OCI-LY7 (cell line): ENCODE results near the gene ADAMTS20. TPM values are rescaled to one million over a fixed set of nuclear protein-coding genes. Genes with fewer than 3 reads are reported as not detected.

Experiments used
- BruUV-seq: library from RNA; stranded (reverse); fragments of 400-500 nt; replicated peaks from 2 replicates; lab custom pipeline; 2021; lab: Mats Ljungman, UMichigan
- CTCF ChIA-PET: fragments of 300-600 bp; sonication (Branson Sonifier 250); formaldehyde crosslinking; loops from one replicate; lab custom pipeline; 2022; ENCODE audit warnings: antibody characterized with exemption; ENCODE audit not compliant: unreplicated experiment; lab: Charles Lee
- POLR2A ChIA-PET: fragments of 300-600 bp; sonication (Branson Sonifier 250); formaldehyde crosslinking; loops from one replicate; lab custom pipeline; 2022; ENCODE audit warnings: antibody characterized with exemption; lab: Charles Lee
- DNase-seq: peaks from one replicate; pipeline ENCODE4 v3.0.0-alpha.2; 2015; ENCODE audit warnings: low spot score
- H2AFZ ChIP-seq: fragments of 200-600 bp; sonication (generic), shearing (Covaris generic); 2 replicates; pipeline ENCODE4 v1.6.1; 2014; ENCODE audit warnings: mild to moderate bottlenecking, antibody characterized with exemption, low read length, moderate library complexity
- H3K27ac ChIP-seq: fragments of 200-600 bp; sonication (generic); 2 replicates; pipeline ENCODE4 v1.5.1; 2014; ENCODE audit warnings: mixed run types, low read depth, mild to moderate bottlenecking, moderate library complexity, low read length, inconsistent platforms; ENCODE audit not compliant: poor library complexity, severe bottlenecking
- H3K36me3 ChIP-seq: fragments of 200-600 bp; sonication (generic); 2 replicates; pipeline ENCODE4 v1.6.1; 2014; ENCODE audit warnings: mild to moderate bottlenecking, antibody characterized with exemption, low read length, moderate library complexity, mixed read lengths; ENCODE audit not compliant: insufficient read depth
- H3K4me1 ChIP-seq: fragments of 200-600 bp; sonication (generic); 2 replicates; pipeline ENCODE4 v1.5.1; 2014; ENCODE audit warnings: mild to moderate bottlenecking, low read length; ENCODE audit not compliant: insufficient read depth, poor library complexity, severe bottlenecking
- H3K4me2 ChIP-seq: fragments of 200-600 bp; sonication (generic); 2 replicates; pipeline ENCODE4 v1.6.1; 2014; ENCODE audit warnings: mild to moderate bottlenecking, low read length
- H3K4me3 ChIP-seq: fragments of 200-600 bp; sonication (generic); 2 replicates; pipeline ENCODE4 v1.5.1; 2014; ENCODE audit warnings: mild to moderate bottlenecking, low read depth, low read length; ENCODE audit not compliant: poor library complexity, severe bottlenecking
- H3K79me2 ChIP-seq: fragments of 200-600 bp; sonication (generic); 2 replicates; pipeline ENCODE4 v1.6.1; 2016; ENCODE audit warnings: low read depth, mild to moderate bottlenecking, low read length, moderate library complexity, mixed read lengths; ENCODE audit not compliant: insufficient read depth
- H3K9me2 ChIP-seq: fragments of 200-600 bp; sonication (generic); 2 replicates; pipeline ENCODE4 v1.6.1; 2016; ENCODE audit warnings: mild to moderate bottlenecking, low read length, mixed read lengths; ENCODE audit not compliant: insufficient read depth
- H3K9me3 ChIP-seq: fragments of 200-600 bp; sonication (generic); 2 replicates; pipeline ENCODE4 v1.6.1; 2014; ENCODE audit warnings: mild to moderate bottlenecking, mixed run types, low read length, mixed read lengths
- H4K20me1 ChIP-seq: fragments of 200-600 bp; sonication (generic); 2 replicates; pipeline ENCODE4 v1.6.1; 2014; ENCODE audit warnings: mild to moderate bottlenecking, antibody characterized with exemption, low read length, moderate library complexity, mixed read lengths; ENCODE audit not compliant: insufficient read depth
- EZH2phosphoT487 ChIP-seq: fragments of 200-600 bp; sonication (generic); IDR thresholded peaks from 2 replicates; pipeline ENCODE4 v1.6.1; 2018; ENCODE audit warnings: low read depth, borderline replicate concordance, mild to moderate bottlenecking, mixed run types, antibody characterized with exemption, low read length, moderate library complexity, mixed read lengths
- intact Hi-C: fragments of 100-400 bp; cut with micrococcal nuclease; formaldehyde crosslinking; loops from one replicate; pipeline ENCODE4 v1.10.0; 2022; ENCODE audit not compliant: unreplicated experiment
- total RNA-seq, 2 experiments: library from RNA; depleted of rRNA in 1 of 2; stranded (reverse); fragments of >200 nt in 1 of 2; shearing (Covaris generic) in 1 of 2; gene quantifications; 2 replicates each; pipeline ENCODE4 v1.2.3, GENCODE V29; 2014 to 2022
- TF ChIP-seq, protein P1 (sequence below): fragments of 200-600 bp; sonication (generic); conservative IDR thresholded peaks from 2 replicates; pipeline ENCODE4 v1.5.1; 2014; ENCODE audit warnings: mild to moderate bottlenecking, antibody characterized with exemption, low read length, moderate library complexity, mixed read lengths

ADAMTS20 gene
- total RNA-seq, 2 experiments from 2014 or later, result not detected

DNA sequence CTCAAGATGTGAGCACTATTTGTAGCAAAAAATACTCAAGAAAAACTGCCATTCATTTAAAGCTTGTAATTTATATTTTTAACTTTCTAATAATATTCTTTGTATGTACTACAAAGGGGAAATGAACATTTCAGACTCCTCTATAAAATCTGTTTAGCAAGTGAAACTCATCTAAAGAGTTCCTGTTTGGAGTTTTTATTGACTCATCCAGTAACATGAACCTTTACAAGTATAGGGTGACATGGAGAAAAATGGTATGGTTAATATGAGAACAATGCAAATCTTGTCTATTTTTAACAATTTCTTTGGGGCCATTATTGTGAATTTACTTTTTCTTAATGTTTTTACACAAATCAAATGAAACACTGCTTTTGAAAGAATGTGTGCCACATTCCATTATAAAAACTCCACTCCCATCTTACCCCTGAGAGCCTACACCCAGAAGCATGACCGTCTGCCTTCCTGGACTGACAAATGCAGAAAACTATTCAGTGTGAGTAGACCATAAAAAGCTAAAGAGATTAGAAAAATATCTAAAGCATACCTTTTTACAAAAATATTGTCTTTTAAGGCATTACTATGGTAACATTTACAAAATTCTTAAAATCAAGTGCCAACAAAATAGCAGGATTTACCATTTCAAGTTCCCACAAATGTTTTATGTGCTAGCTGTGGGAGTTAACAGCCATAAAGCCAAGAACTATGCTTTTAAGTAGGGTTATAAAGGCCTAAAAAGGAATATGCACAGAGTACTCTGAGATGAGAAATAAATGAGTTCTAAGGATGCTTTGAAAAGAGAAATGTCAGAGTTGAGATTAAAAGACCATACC lies 144.0 kb downstream of the ADAMTS20 start:
- H3K27ac ChIP-seq, result no peak overlapping the region
- ChIA-PET CTCF (no interaction called here), POLR2A (interaction anchor here (0.6 to 0.8 kb wide), 3 partner anchors 21 to 35 kb away, joined by 3 read pairs; no protein-coding TSS in a partner anchor)
- no peaks in the 10 kb centered on the region for H3K9me3 ChIP-seq
- BruUV-seq, result no TSS peak
- no peaks in the 10 kb centered on the region for H4K20me1 ChIP-seq
- no peaks in the 10 kb centered on the region for H3K4me1 ChIP-seq
- H2AFZ ChIP-seq, result no peak overlapping the region
- H3K4me2 ChIP-seq, result no peak overlapping the region
- H3K4me3 ChIP-seq, result no peak overlapping the region
- no peaks in the 10 kb centered on the region for H3K79me2 ChIP-seq
- intact Hi-C loops, result no loop called here
- no peak for DNase-seq
- TF ChIP-seq EZH2phosphoT487, result no peak
- TF ChIP-seq, protein P1, sequence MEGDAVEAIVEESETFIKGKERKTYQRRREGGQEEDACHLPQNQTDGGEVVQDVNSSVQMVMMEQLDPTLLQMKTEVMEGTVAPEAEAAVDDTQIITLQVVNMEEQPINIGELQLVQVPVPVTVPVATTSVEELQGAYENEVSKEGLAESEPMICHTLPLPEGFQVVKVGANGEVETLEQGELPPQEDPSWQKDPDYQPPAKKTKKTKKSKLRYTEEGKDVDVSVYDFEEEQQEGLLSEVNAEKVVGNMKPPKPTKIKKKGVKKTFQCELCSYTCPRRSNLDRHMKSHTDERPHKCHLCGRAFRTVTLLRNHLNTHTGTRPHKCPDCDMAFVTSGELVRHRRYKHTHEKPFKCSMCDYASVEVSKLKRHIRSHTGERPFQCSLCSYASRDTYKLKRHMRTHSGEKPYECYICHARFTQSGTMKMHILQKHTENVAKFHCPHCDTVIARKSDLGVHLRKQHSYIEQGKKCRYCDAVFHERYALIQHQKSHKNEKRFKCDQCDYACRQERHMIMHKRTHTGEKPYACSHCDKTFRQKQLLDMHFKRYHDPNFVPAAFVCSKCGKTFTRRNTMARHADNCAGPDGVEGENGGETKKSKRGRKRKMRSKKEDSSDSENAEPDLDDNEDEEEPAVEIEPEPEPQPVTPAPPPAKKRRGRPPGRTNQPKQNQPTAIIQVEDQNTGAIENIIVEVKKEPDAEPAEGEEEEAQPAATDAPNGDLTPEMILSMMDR, result no peak
- H3K9me2 ChIP-seq, result no peaks in the 10 kb centered on the region
- no peaks in the 10 kb centered on the region for H3K36me3 ChIP-seq

DNA sequence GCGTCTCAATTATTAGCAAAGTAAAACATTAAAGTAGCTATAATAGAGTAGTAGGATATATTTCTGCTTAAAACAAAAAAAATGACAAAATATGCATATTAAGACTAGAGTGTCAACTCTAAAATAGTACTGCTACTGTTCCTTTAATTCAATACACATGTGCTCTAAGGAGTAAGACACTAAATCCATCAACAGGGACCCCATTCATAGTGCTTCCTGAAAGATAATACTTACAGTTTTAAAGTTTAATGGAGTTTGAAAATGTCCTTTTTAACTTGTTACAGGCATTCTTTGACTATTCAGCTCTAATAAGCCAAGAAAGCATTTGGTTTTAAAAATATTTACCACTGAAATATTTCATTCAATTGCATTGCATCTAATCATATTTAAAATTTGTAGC lies 145.2 kb downstream of the ADAMTS20 start:
- no peak overlapping the region for H3K27ac ChIP-seq
- POLR2A ChIA-PET, result interaction anchor here (0.8 kb wide), 1 partner anchor 62 kb away, joined by 3 read pairs; no protein-coding TSS in a partner anchor

More for the DNA sequence above, 145.2 kb downstream of the ADAMTS20 start:
- TF ChIP-seq EZH2phosphoT487, result no peak
- TF ChIP-seq, protein P1, result no peak
- Histone ChIP-seq H4K20me1 (no peaks in the 10 kb centered on the region), H3K4me3 (no peak overlapping the region), H3K36me3 (no peaks in the 10 kb centered on the region), H3K4me1 (no peaks in the 10 kb centered on the region), H3K9me2 (no peaks in the 10 kb centered on the region), H3K79me2 (no peaks in the 10 kb centered on the region), H2AFZ (no peak overlapping the region), H3K9me3 (no peaks in the 10 kb centered on the region), H3K4me2 (no peak overlapping the region)
- no peak for DNase-seq
- intact Hi-C loops, result no loop called here
- CTCF ChIA-PET, result no interaction called here
- no TSS peak for BruUV-seq
